HG02759 (cell line): ENCODE results near the gene MEFV.
"Not testable (repeated sequence)": the region's sequence is repeated elsewhere in the genome, so short reads cannot be mapped to it uniquely, and the experiment has no call there.

Experiments used
- ATAC-seq: cut with Tn5 transposase; IDR thresholded peaks from one replicate; pipeline ENCODE4 v1.9.1; 2021; ENCODE audit warnings: mild to moderate bottlenecking, moderate library complexity; ENCODE audit not compliant: unreplicated experiment

The MEFV gene

GRCh38 chr16:3256146-3256865 is at the start of gene MEFV:
Gene MEFV (minus strand): TSS chr16:3256633. CDS start chr16:3256587, 46 bp downstream.
- no peak for ATAC-seq

- no peak for ATAC-seq
These were observed 49.6 kb upstream of the MEFV start for GRCh38 chr16:3306078-3306477.

GRCh38 chr16:3305109-3306068 is 49.0 kb upstream of the MEFV start, which contains the start of the genes TIGD7 and ZNF75A:
Gene TIGD7 (minus strand): TSS chr16:3305430. CDS start chr16:3300614, 4,816 bp downstream.
Gene ZNF75A (plus strand): TSS chr16:3305497. CDS start chr16:3308429, 2,932 bp downstream.
- ATAC-seq = peak; percentile 96

GRCh38 chr16:3304370-3304769 is 47.9 kb upstream of the MEFV start:
- ATAC-seq = no peak

- no peak for ATAC-seq
These were observed 39.4 kb upstream of the MEFV start for GRCh38 chr16:3295783-3296182.

GRCh38 chr16:3295209-3295608 is 38.8 kb upstream of the MEFV start:
- ATAC-seq = no peak

GRCh38 chr16:3292604-3293003 is 36.2 kb upstream of the MEFV start:
- ATAC-seq = no peak

GRCh38 chr16:3289998-3290673 is 33.7 kb upstream of the MEFV start:
- no peak for ATAC-seq

- no peak for ATAC-seq
These were observed 28.7 kb upstream of the MEFV start for GRCh38 chr16:3285131-3285530.

- ATAC-seq = no peak
These were observed 27.4 kb upstream of the MEFV start for GRCh38 chr16:3283543-3284447.

GRCh38 chr16:3282730-3283542 is 26.5 kb upstream of the MEFV start, which contains the start of gene ZNF263:
Gene ZNF263 (plus strand): TSS chr16:3283491. CDS start chr16:3283819, 328 bp downstream.
- ATAC-seq = peak; percentile 79

GRCh38 chr16:3282103-3282729 is 25.8 kb upstream of the MEFV start:
- ATAC-seq = peak; percentile 31

GRCh38 chr16:3281222-3281820 is 24.9 kb upstream of the MEFV start:
- no peak for ATAC-seq

- ATAC-seq = no peak
These were observed 20.2 kb upstream of the MEFV start for GRCh38 chr16:3276679-3277078.

- ATAC-seq = no peak
These were observed 18.5 kb upstream of the MEFV start for GRCh38 chr16:3274947-3275346.

- no peak for ATAC-seq
These were observed 18.1 kb upstream of the MEFV start for GRCh38 chr16:3274490-3274889.

GRCh38 chr16:3271281-3271680 is 14.8 kb upstream of the MEFV start:
- ATAC-seq = not testable (repeated sequence)

GRCh38 chr16:3270718-3271117 is 14.3 kb upstream of the MEFV start:
- ATAC-seq = not testable (repeated sequence)
